GM10847 (cell line): Measurements from ENCODE around the gene CMTM6.

Source experiments
- POLR2A ChIP-seq: IDR thresholded peaks from 2 replicates; pipeline ENCODE4 v1.6.1; 2011; ENCODE audit not compliant: insufficient read length; ENCODE audit errors: extremely low read depth

Gene CMTM6

DNA sequence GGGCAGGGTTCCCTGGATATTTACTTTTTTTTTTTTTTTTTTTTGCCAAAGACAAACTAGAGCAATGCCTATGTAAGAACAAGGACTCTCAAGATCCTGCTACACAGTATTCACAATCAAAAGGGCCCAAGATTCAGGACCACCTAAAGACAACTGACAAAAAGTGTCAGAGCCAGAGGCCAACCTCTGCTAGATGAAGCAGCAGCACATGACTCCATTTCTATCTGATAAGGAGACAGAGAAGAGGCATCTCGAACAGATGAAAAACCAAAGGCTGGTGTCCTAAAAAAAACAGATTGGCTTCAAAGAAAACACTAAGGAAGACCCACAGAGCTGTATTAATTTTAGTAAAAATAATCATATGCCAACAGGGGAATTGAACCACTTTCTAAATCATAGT, 20.0 kb downstream of the CMTM6 start:
- TF ChIP-seq POLR2A = no peak

GRCh38 chr3:32481791-32482631, 20.6 kb downstream of the CMTM6 start:
- no peak for TF ChIP-seq POLR2A

- no peak for TF ChIP-seq POLR2A
These were observed 22.0 kb downstream of the CMTM6 start for GRCh38 chr3:32480604-32481003.

DNA sequence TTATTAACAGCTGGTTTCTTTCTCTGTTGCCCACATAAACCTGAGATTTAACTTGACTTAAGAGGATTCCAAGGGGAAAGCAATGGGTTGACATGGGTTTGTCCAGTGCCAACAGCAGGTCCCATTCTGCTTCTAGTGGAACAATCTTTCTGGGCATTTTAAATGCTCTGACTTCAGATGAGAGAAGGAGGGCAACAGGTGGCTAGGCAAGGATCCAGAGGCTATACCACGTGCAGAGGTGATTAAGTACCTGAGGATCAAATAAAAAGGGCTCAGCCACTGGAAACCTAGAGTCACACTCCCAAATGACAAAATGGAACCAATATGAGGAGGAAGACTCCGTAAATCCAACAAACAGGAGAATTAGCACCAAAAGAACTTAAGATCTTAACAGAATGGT, 28.5 kb downstream of the CMTM6 start:
- no peak for TF ChIP-seq POLR2A

GRCh38 chr3:32471246-32471645, 31.4 kb downstream of the CMTM6 start:
- TF ChIP-seq POLR2A = no peak

- no peak for TF ChIP-seq POLR2A
These were observed 32.3 kb downstream of the CMTM6 start for GRCh38 chr3:32470362-32470761.

DNA sequence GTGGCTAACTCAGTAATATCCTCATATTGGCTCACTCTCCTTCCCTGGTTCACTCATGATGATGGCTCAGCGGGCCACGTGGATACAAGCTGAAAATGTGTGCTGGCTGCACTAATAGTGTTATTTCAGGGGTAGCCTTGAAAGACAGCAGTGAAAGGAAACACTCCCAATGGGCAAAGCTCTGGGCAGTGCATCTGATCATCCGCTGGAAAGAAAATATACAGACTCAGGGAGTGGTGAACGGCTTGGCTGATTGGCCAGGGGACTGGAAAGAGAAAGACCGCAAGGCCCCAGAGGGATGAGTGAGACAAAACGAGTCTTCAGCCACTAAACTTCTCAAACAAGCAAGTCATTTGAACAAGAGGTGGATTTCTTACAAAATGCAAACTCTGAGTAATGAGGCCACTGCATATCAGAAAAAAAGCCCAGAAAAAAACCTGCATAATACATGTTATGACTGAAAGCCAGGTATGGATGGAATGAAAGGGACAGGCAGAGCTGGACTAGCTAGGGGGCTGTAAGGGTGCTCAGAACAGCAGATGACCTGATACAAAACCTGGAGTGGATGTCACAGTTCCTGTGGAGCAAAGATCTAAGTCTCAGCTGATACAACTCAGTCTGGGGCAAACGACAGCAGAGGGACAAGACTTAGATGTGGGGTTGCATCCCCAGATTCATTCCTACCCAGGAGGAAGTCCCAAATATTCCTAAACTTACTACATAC, 33.3 kb downstream of the CMTM6 start:
- no peak for TF ChIP-seq POLR2A

- no peak for TF ChIP-seq POLR2A
These were observed 35.1 kb downstream of the CMTM6 start for GRCh38 chr3:32467333-32468070.

GRCh38 chr3:32460031-32460749, 42.5 kb downstream of the CMTM6 start:
- TF ChIP-seq POLR2A = no peak

DNA sequence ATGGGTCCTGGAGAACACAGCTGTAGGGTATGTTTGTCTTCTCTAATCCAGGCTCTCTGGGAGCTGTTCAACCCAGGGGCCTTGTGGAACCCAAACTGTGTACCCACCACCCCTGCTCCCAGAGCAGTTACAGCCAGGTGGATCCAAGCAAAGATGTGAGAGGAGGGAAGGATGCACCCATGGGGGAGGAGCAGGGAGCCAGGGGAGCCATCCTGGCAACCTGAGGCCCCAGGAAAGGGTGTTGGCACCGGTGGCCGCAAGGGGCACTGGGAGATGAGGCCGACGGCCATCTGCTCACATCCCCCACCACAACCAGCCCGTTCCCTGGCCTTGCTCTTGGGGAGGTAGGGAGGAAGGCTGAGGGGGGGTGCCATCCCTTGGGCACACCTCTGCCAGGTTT, 43.2 kb downstream of the CMTM6 start:
- no peak for TF ChIP-seq POLR2A

DNA sequence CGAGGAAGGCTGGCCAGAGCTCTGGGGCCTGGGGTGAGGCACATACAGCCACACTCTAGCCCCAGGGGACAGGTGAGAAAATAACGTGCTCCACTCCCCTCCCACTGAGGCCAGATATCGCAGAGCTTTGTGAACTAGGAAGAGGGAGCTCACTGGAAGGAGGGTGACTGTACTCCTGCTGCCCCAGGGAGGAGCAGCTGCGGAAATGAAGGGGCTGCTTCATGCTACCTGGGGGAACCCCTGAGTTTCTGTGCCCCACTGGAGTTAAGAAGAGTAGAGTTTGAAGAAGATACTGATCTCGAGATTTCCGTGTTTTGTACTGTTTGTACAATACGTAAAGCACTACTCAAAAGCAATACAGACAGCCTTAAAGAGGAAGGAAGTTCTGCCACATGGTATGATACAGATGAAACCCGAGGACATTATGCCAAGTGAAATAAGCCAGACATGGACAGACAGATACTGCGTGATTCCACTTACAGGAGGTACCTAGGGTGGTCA, 44.6 kb downstream of the CMTM6 start:
- no peak for TF ChIP-seq POLR2A

DNA sequence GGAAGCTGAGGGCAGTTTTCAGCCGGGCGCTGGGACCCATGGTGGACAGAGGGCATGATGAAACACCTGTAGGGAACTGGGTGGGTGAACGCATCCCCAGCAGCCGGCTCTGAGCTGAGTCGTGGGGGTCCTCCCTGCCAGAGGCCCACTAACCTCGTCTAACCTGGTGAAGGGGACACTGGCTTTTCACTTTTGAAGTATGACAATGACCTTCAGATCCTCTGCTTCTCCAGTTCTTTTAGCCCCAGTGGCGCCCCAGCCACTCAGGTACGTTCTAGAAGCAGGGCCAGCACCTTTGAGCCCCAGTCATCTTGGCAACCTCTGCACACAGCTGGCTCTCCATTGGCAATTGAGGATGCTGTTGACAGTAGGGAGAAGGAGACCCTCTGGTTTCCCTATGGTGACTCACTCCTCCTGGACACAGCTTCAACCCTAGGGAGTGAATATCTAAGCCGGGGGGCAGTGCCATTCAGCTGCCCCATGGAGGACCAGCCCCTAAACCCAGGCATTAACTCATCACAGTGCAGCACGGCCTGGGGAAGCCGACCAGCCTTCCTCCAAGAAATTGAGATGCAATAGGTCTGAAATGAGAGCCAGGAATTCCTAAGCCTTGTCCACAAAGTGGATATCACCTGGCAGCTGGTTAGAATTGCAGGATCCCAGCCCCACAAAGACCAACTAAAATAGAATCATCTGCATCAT, 46.1 kb downstream of the CMTM6 start:
- TF ChIP-seq POLR2A = no peak

DNA sequence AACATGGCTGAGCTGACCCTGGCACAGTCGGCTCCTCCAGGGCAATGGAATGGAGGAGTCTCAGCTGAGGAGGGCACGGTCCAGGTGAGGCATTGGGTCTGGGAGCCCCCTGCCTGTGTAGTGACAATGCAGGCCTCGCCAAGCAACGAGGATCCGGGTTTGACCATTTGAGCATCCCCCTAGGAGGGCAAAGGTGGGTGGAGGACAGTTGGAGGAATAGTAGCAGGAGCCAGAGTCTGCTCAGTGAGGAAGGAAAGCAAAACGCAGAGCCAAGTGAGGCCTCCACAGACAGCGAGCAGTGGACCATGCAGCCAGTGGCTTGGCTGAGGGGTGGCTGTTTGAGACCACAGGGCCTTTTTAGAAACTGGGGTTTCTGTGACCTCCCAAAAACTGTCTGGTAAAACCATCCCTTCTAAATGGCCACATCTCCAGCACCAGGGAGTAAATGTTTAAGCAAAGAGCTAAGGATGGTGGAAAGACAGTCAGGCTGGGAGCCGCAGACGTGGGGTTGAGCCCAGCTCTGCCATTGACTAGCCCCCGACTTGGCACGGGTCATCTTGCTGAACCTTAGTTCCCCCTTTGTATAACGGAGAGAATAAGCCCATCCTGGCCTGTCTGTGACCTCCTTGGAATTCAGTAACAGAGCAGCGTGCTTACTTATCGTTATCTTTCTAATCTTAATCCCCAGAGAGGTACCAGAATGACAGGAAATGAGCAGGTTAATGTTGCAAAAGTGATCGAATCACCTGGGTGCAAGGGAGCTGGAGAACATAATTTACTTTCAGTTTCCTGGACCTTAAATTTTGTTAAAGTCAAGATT, 46.8 kb downstream of the CMTM6 start:
- TF ChIP-seq POLR2A = no peak
